Measurements from ENCODE around the gene ATP1A1.

ATP1A1 gene

GRCh38 chr1:116352349-116352813, 20.7 kb upstream of the ATP1A1 start:
- no peak overlapping the region for H3K4me3 ChIP-seq (ENCODE audit: low read length)
- DNase-seq (ENCODE audit: low read depth) = no peak
- TF ChIP-seq CTCF (conservative IDR thresholded peaks at IDR 0.05; ENCODE audit: low read length) = no peak

- no peak for TF ChIP-seq CTCF (conservative IDR thresholded peaks at IDR 0.05; ENCODE audit: low read length)
- DNase-seq (ENCODE audit: low read depth) = no peak
These were observed 19.9 kb upstream of the ATP1A1 start for GRCh38 chr1:116353155-116353554.

GRCh38 chr1:116356067-116356466, 17.0 kb upstream of the ATP1A1 start:
- no peak for DNase-seq (ENCODE audit: low read depth)
- no peak for TF ChIP-seq CTCF (conservative IDR thresholded peaks at IDR 0.05; ENCODE audit: low read length)
- no peak overlapping the region for H3K4me3 ChIP-seq (ENCODE audit: low read length)

More at GRCh38 chr1:116353155-116353554, 19.9 kb upstream of the ATP1A1 start:
- no peak overlapping the region for H3K4me3 ChIP-seq (ENCODE audit: low read length)

GRCh38 chr1:116356673-116357072, 16.4 kb upstream of the ATP1A1 start:
- no peak overlapping the region for H3K4me3 ChIP-seq (ENCODE audit: low read length)
- no peak for TF ChIP-seq CTCF (conservative IDR thresholded peaks at IDR 0.05; ENCODE audit: low read length)
- DNase-seq (ENCODE audit: low read depth) = no peak

- no peak for DNase-seq (ENCODE audit: low read depth)
- no peak for TF ChIP-seq CTCF (conservative IDR thresholded peaks at IDR 0.05; ENCODE audit: low read length)
- H3K4me3 ChIP-seq (ENCODE audit: low read length) = no peak overlapping the region
These were observed 15.6 kb upstream of the ATP1A1 start for GRCh38 chr1:116357487-116357886.

- DNase-seq (ENCODE audit: low read depth) = no peak
- TF ChIP-seq CTCF (conservative IDR thresholded peaks at IDR 0.05; ENCODE audit: low read length) = no peak
- no peak overlapping the region for H3K4me3 ChIP-seq (ENCODE audit: low read length)
These were observed 13.8 kb upstream of the ATP1A1 start for GRCh38 chr1:116359060-116359830.

GRCh38 chr1:116359871-116360270, 13.2 kb upstream of the ATP1A1 start:
- no peak for DNase-seq (ENCODE audit: low read depth)
- TF ChIP-seq CTCF (conservative IDR thresholded peaks at IDR 0.05; ENCODE audit: low read length) = no peak
- H3K4me3 ChIP-seq (ENCODE audit: low read length) = no peak overlapping the region
